ENCODE results near the gene PCED1B.
"Not testable (repeated sequence)": the region's sequence is repeated elsewhere in the genome, so short reads cannot be mapped to it uniquely, and the experiment has no call there.

The PCED1B gene

DNA sequence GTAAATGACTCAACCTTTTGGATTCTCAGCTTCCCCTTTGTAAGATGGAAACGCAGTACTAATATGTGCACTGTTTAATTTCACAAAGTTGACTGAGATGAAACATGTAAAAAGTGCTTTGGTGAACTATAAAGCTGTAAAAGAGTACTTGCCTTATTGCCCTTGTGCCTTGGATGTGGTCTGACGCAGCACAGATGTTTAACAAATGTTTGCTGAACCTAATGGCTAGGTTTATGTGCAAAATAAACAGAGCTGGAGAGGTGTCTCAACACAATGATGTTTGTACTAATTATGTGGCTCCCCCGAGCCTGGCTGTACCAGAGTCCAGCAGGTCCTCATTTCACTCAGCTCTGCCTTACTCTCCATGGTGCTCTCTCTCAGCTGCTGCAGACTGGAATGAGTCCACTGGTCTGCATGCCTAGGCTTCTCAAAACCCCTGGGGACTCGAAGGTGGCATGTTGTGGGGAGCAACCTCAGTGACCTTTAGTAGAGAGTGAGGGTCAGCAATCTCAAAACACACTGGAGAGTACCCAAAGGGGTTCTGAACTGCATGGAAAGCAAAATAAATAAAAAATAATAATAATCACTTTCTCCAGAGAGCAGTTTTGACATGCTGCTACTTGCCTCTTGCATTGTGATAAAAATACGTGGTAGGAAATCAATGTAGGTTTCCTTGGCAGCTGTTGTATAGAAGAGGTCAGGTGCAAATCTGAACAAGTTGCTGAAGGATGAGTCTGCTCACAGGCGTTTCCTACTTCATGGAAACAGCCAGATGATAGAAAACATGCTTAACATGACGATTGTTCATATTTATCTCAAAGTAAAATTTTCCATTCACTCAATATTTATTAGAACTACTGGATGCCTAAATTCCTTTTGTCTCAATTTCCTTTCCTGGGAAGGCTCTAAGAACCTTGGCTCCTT lies 8.9 kb downstream of the PCED1B start:
- no peak for DNase-seq (ENCODE audit: low spot score)

DNA sequence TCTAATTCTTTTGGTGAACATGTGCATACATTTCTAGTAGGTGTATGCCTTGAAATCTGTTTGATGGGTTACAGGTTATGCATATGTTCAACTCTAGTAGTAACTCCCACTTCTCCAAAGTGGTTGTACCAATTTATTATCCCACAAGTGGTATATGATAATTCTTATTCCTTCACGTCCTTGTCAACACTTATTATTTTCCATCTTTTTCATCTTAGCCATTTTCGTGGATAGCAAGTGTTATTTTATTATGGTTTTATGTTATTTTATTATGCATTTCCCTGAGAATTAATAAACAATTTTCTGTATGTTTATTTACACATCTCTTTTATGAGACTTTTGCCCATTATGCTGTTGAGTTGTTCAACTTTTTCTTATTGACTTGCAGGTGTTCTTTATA lies 11.6 kb downstream of the PCED1B start:
- DNase-seq (ENCODE audit: low spot score) = no peak

DNA sequence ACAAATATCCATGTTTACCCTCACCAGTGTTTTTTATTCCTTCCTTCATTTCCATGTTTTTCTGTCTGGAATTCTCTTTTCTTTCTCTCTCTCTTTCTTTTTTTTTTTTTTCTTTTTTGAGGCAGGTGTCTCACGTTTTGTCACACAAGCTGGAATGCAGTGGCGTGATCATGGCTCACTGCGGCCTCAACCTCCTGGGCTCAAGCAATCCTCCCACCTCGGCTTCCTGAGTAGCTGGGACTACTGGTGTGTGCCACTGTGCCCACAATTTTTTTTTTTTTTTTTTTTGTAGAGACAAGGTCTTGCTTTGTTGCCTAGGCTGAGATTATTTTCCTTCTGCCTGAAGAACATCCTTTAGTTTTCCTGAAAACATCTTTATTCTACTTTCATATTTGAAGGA lies 15.4 kb downstream of the PCED1B start:
- DNase-seq (ENCODE audit: low spot score) = no peak

DNA sequence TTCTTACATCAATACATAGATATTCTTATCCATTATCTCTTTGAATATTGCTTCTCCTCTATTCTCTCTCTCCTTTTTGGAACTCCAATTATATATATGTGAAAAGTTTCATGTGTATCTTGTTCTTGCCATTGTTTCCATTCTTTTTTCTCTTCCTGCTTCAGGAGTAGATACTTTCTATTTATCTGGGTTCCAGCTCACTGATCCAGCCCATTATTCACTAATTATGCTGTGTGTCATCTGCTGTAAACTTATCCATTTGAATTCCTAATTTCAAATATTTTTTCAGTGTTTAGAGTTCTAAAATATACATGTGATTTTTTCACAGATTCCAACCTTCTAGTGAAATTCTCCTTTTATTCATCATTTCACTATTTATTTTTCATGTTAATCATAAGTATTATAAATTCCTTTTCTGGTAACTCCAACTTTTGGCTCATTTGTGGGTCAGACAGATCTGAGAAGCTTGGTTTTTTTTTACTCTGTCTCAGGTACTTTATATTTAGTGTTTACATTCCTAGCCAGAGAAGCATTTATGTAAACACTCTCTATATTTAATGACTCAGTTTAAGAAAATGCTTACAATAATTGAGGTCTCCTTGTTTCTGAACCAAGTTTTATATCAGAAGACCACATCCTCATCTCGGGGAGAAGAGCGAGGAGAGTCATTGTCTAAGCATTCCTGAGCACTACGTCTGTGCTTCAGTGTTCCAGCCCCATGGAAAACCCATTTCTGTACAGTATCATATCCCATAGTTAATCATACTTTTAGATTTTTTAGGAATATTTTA lies 16.2 kb downstream of the PCED1B start:
- no peak for DNase-seq (ENCODE audit: low spot score)

DNA sequence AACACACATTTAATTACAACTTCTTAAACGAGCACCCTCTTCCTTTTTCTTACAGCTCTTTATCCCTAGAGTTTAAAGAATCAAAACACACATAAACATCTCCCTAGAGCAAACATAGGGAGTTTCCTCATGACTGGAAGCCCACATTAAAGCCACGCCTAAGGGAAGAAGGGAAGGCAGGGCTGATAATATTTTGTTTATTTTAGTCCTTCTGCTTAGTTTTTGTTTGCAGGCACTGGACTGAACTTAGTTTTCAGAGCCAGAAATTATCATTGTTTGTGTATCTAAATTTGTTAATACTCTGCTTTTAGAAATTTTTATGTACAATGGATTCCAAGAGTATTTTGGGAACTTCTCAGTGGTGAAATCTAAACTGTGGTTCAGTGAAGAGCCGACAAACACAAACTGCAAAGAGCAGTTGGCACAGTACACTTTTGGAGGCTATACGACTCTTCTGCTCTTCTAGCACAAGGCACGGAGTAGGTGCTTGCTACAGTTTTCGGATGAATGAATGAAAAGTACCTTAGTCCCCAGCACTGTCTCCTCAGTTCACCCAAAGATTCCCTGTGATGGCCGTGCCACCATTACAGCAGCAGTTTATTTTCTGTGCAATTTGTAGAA lies 18.0 kb downstream of the PCED1B start:
- no peak for DNase-seq (ENCODE audit: low spot score)

DNA sequence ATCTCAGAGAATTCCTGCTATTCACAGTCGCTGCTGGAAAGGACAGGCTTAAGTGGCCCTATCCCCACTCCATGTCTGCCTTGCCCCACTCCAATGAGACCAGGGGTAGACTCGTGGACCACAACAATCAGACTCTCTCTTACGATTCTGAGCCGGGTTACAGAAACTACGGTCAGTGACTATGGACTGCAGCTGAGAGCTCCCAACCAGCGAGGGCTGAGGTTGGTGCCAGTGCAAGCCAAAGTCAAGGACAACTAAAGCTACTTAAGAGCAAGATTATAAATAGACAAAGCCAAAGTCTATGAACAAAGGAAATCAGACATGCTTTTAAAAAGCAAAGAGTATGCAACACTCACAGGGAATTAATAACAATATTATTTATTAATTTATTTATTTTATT lies 18.7 kb downstream of the PCED1B start:
- DNase-seq (ENCODE audit: low spot score) = no peak

DNA sequence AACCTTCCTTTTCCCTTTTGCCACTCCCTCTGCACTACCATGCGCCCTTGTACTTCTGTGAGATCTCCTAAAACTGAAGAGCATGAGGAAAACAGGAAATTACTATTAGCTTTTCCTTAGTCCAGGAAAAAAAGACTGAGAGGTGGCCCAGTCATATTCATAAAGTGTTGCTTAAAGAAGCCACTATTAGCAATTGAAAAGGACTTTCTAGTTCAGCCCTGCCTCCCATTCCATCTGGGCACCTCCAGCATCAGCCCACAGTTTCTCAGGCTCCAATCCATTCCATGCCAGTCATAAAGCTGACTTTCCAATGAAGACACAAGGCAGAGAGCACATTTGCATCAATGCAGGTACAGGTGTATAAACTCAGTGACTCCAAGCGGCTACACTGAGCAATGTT lies 20.2 kb downstream of the PCED1B start:
- DNase-seq (ENCODE audit: low spot score) = no peak

DNA sequence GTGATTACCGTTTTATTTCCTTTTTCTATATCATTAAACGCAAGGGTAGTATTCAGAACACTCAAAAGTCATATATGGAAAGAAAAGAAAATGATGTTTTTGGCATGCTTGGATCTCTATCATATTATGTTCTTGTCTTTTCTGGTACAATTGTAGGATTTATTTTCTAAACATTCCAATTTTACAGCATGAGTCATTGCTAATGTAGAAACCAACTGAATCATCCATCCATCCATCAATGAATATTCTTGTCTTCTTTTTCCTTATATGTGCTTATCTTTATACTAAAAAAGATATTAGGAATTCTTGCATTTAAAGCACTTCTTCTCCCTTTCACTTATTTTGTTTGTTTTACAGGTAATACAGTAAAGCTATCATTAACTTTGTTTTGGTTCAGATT lies 20.7 kb downstream of the PCED1B start:
- DNase-seq (ENCODE audit: low spot score) = no peak

DNA sequence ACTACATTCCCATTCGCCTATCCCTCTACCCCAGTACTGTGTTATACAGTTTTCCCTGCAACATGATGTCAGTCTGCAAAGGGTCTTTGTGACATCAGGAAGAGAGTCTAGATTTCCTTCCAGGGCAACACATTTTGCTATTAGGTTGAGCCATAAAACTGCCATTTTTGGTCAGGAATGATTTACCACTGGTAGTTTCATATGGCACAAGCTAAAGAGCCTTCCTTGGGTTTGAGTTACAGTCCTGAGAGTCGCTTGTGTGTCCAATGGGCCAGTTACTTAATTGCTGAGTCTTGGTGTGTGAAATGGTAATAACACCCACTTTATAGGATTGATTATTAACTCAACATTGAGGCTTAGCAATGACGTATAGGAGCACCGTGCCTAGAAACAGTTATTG lies 23.0 kb downstream of the PCED1B start:
- DNase-seq (ENCODE audit: low spot score) = no peak

DNA sequence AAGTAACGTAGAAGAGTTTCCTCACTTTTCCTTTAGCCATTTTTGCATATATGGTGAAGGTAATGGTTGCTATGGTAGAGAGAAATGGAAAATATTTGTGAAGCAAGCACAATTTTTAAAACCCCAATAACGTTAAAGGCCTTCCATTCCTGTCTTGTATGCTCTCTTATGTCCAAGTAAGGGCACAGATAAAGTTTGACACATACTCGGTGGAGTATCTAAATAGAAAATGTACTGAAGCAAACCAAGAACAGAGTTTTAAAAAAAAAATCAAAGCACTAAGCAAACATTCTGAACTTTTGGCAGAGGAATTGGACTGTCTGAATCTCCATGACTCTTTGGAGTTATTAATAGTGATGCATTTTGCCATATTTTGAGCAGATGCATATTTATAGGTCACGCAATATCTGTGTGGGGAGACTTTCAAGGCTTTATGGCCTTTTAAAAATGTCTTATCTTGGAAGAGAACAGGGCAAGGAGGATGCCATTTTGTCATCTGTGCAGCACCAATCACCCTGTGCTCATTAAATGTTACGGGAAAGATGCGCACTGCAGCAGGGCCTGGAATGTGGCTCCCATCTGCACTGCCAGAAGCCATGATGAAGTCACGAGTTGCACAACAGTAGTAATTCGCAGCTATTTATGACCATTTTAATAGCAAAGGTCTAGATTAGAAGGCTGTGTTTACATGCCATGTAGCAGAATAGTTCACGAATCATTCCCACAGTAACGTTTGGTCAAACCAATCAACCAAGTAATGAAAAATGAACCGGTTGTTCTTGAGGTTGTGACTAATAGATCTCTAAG lies 23.6 kb downstream of the PCED1B start:
- no peak for DNase-seq (ENCODE audit: low spot score)

DNA sequence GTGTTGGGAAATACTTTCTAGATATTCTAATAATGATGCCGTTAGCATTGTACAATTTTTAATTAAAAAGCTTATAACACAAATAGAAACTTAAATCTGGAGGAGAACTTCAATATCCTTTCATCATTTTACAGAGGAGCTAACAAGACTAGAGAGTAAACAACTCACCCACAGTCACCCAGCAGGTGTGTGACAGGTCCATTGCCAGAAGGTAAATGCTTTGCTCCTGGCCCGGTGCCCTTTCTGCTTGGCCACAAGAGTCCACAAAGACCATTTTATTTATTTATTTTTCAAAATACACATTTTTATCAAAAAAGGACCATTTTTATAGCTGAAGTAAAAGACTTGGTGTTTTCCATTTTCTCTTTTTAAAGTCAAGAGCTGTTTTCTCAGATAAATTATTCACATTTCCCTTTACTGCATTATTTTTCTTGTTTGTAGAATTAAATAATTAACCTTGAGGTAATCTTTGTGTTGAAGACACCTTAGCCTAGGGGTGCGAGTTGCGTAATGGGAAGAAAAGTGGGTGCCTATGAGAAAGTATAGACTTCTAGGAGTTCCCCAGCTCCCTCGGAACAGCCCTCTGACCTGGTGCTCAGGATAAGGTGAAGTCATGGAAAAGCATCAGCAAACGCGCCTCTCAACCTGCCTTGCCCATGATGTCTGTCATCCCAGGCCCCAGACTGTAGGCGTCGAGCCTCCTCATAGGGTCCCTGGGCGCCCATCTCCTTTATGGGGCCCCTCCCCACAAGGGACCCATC lies 26.7 kb downstream of the PCED1B start:
- DNase-seq (ENCODE audit: low spot score) = no peak

DNA sequence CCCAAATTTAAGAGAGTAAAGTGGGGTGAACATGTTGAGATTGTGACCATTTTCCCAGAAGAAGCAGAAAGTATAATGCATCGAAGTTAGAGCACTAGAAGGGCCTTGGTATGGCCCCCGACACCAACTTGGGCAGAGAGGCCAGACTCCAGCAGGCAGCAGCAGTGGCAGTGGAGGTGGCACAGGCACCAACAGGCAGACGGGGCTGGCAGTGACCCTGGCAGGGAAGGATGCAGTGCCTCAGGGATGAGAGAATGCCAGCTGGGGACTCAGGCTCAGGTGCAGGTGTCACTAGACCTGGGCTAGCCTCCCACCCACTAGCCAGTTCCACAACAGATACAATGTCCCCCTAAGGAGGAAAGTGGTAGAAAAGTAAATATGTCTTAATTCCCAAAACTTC lies 28.0 kb downstream of the PCED1B start:
- DNase-seq (ENCODE audit: low spot score) = no peak

DNA sequence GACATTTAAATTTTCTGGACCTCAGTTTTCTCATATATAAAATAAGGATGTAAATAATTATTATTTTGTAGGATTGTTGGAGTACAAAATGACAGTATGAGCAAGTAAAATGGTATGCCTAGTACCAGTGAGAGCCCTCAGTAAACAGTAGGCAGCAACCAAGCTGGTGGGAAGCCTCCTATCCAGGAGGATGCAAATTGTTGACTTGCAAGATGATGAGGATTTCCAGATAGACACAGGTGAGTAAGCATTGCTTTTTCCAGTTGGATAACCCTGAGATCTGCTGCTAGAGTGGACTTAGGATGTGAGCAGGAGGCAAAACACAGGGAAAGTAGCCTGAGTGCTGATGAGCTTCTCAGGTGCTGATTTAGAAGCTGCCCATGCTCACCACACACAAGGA lies 28.5 kb downstream of the PCED1B start:
- DNase-seq (ENCODE audit: low spot score) = no peak

DNA sequence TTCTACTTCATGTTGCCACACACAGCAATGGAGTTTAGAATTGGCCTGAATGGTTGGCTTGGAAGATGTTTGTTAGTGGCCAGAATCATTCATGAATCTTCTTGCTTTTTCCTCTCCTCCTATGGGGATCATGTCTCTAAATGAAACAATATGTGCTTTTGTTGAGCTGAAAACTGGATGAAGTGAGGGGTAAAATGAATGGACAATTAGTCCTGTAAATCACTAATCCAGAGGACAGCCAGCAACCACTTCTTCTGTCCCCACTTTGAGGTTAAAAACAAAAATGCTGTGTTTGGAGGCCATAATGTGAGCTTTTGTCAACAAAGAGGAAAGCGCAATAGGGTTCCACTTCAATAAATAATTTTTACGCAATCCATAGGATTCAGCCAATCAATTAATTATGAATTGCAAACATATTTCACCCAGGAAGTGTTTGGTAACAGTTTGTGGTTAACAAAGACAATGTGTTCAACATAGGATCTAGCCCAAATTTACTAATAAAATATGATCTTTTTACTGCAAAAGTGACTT lies 30.7 kb downstream of the PCED1B start:
- no peak for DNase-seq (ENCODE audit: low spot score)

DNA sequence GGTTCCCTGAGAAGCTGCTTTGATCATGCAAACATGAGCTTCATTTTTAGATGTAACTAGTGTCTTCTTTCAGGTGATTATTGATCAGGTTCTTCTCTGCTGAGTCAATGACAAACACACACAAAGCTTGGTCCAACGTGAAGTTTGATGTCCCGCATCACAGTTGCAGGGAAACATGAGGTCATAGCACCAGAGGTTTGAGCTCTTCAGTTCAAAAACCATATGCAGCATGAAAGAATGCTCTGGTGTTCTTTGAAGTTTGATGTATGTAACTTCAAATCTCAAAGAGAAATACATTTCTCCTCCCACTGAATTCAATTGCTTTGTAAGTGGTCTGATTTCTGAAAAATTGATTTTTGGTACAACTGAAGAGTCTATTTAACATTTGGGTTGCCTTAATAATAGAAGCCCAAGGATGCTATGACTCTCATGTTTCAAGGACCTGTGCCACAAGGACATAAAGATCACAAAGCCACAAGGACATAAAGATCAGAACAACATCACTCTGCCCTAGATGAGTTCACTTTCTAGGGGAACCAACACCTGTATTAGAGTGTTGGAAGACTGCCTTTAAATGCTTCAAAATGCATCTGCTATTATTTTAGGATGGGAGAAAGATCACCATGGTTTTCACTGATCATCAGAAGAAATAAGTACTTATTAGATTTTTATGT lies 31.4 kb downstream of the PCED1B start:
- DNase-seq (ENCODE audit: low spot score) = no peak

DNA sequence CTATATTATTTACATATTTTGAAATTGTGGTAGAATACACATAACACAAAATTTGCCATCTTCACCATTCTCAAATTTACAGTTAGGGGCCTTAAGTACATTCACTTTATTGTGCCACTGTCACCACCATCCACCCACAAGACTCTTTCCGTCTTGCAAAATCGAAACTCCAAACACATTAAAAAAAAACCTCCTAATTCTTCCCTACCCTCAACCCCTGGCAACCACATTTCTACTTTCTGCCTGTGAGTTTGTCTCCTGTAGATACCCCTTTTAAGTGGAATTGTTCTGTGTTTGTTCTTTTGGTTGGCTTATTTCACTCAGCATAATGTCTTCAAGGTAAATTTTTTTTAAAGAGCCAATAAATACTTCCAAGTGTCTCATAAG lies 32.0 kb downstream of the PCED1B start:
- no peak for DNase-seq (ENCODE audit: low spot score)

DNA sequence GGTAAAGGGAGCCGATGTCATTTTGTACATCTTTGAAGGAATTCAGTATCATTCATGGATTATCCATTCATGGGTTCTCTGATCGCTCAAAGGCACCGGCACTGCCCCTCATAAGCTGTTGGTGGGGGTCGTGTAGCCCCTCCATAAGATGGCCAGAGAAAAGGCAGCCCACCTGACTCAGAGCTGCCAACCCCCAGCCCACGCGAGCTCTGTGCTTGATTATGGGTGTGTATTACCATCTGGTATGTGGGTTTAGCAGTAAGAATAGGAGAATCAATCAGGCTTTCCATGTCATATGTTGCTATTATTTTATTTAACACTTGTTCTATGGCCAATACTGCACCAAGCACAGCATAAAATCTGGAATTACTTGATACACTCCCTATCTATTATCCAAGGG lies 32.4 kb downstream of the PCED1B start:
- DNase-seq (ENCODE audit: low spot score) = no peak

DNA sequence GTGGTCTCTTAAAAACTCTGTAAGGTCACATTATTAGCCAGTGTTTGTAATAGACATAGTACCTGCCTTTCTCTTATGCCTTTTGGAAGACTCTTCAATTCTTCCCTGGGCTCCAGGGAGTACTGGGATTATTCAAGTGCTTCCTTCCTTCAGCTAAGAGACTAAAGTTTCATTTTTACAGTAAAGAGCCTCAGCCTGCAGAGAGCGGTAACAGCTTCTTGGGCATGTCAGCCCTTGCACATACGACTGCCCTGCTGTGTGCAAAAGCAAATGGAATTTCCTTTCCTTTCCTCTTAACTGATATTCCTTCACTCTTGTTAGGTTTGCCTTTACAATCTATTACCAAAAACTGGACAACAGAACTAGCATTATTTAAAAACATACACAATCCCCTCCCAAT lies 33.3 kb downstream of the PCED1B start:
- DNase-seq (ENCODE audit: low spot score) = no peak

DNA sequence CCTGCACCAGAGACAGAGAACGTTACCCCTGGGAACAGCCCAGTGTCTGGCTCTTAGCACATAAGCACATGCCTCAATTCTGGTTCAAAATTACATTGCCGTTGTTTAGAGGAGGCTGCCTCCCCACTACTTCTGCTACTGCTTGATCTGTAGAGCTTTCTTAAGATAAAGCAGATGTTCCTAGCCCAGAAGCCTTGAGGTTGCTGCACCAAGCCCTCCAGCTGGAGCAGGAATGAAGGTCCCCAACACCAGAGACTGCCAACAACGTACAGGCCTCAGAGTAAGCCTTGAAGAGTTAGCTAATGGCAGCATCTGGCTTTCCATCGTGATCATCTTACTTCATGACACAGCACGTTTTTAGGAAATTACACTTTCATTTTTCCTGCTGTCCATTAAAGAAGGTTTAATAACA lies 35.1 kb downstream of the PCED1B start:
- no peak for DNase-seq (ENCODE audit: low spot score)

DNA sequence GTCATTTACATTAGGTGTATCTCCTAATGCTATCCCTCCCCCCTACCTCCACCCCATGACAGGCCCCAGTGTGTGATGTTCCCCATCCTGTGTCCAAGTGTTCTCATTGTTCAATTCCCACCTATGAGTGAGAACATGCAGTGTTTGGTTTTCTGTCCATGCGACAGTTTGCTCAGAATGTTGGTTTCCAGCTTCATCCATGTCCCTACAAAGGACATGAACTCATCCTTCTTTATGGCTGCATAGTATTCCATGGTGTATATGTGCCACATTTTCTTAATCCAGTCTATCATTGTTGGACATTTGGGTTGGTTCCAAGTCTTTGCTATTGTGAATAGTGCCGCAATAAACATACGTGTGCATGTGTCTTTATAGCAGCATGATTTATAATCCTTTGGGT lies 37.9 kb downstream of the PCED1B start:
- DNase-seq (ENCODE audit: low spot score) = not testable (repeated sequence)

Measured in Ammon's horn (tissue), 1 donor.